A673 (cell line): ENCODE measurements around the gene PRPF38A.

Experiments
- EZH2 ChIP-seq: fragments of 200-600 bp; sonication (generic); IDR thresholded peaks from 2 replicates; pipeline ENCODE4 v1.6.1; 2017; ENCODE audit warnings: borderline replicate concordance, low read depth, mild to moderate bottlenecking, mixed read lengths, antibody characterized with exemption, low read length; ENCODE audit not compliant: poor library complexity, severe bottlenecking
- TF ChIP-seq, protein P1 (sequence below): fragments of 300-800, 200-600 bp; sonication (generic); conservative IDR thresholded peaks from 2 replicates; pipeline ENCODE4 v1.5.1; 2017; ENCODE audit warnings: low read depth, mild to moderate bottlenecking, antibody characterized with exemption, low read length, moderate library complexity, mixed read lengths

DNA sequence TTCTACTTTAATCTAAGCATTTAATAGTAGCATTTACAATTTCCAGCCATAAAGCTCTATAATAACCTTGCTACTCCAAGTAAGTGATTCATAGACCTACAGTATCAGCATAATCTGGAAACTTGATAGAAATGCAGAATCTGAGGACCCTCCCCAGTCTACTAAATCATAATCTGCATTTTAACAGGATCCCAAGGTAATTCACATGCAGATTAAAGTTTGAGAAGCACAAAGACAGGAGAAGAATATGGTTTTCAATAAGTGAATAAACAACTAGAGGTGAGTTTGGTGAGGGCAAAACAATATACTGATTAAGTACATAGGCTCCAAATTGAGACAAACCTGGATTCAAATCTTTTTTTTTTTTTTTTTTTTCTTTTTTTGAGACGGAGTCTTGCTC, 57.4 kb downstream of the PRPF38A start:
- TF ChIP-seq, protein P1, sequence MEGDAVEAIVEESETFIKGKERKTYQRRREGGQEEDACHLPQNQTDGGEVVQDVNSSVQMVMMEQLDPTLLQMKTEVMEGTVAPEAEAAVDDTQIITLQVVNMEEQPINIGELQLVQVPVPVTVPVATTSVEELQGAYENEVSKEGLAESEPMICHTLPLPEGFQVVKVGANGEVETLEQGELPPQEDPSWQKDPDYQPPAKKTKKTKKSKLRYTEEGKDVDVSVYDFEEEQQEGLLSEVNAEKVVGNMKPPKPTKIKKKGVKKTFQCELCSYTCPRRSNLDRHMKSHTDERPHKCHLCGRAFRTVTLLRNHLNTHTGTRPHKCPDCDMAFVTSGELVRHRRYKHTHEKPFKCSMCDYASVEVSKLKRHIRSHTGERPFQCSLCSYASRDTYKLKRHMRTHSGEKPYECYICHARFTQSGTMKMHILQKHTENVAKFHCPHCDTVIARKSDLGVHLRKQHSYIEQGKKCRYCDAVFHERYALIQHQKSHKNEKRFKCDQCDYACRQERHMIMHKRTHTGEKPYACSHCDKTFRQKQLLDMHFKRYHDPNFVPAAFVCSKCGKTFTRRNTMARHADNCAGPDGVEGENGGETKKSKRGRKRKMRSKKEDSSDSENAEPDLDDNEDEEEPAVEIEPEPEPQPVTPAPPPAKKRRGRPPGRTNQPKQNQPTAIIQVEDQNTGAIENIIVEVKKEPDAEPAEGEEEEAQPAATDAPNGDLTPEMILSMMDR = no peak
- TF ChIP-seq EZH2 = no peak
